Activated CD4-positive, alpha-beta T cell treated with anti-CD3 and anti-CD28 coated beads, Interleukin-2, Interleukin-6, amounts not matched to agents 100 ng/mL and 50 ng/mL, durations not matched to agents 16 hours and 8 hours (primary cell): ENCODE results near the gene TSC22D4.
"Not testable (repeated sequence)": the region's sequence is repeated elsewhere in the genome, so short reads cannot be mapped to it uniquely, and the experiment has no call there.

Source experiments
- DNase-seq: peaks from one replicate; pipeline ENCODE4 v3.0.0-alpha.2; 2020

Gene TSC22D4

GRCh38 chr7:100478958-100479660 is at the start of gene TSC22D4:
TSC22D4 (minus strand) TSS chr7:100479214; CDS start chr7:100478038, 1,176 bp downstream.
- peak; percentile 95 for DNase-seq

GRCh38 chr7:100528108-100528866 is 49.3 kb upstream of the TSC22D4 start:
- not testable (repeated sequence) for DNase-seq

- not testable (repeated sequence) for DNase-seq
These were observed 44.2 kb upstream of the TSC22D4 start for GRCh38 chr7:100523192-100523591.

GRCh38 chr7:100521909-100522593 is 43.0 kb upstream of the TSC22D4 start:
- DNase-seq, result not testable (repeated sequence)

- DNase-seq, result no peak
These were observed 42.1 kb upstream of the TSC22D4 start for GRCh38 chr7:100521076-100521475.

GRCh38 chr7:100520138-100520537 is 41.1 kb upstream of the TSC22D4 start:
- no peak for DNase-seq

- DNase-seq, result no peak
These were observed 40.6 kb upstream of the TSC22D4 start for GRCh38 chr7:100519580-100519979.

GRCh38 chr7:100517305-100517704 is 38.3 kb upstream of the TSC22D4 start:
- no peak for DNase-seq

- peak; percentile 40 for DNase-seq
These were observed 37.3 kb upstream of the TSC22D4 start for GRCh38 chr7:100516135-100516812.

GRCh38 chr7:100515072-100515532 is 36.1 kb upstream of the TSC22D4 start:
- DNase-seq, result no peak

- no peak for DNase-seq
These were observed 34.3 kb upstream of the TSC22D4 start for GRCh38 chr7:100513212-100513810.

GRCh38 chr7:100510437-100511239 is 31.6 kb upstream of the TSC22D4 start:
- no peak for DNase-seq

- DNase-seq, result no peak
These were observed 30.2 kb upstream of the TSC22D4 start for GRCh38 chr7:100509231-100509630.

GRCh38 chr7:100506356-100506923 is 27.4 kb upstream of the TSC22D4 start:
- no peak for DNase-seq

GRCh38 chr7:100504887-100505611 is 26.0 kb upstream of the TSC22D4 start:
- no peak for DNase-seq

- DNase-seq, result not testable (repeated sequence)
These were observed 25.0 kb upstream of the TSC22D4 start for GRCh38 chr7:100504031-100504430.

GRCh38 chr7:100500743-100501142 is 21.7 kb upstream of the TSC22D4 start:
- DNase-seq, result not testable (repeated sequence)

GRCh38 chr7:100496509-100496908 is 17.5 kb upstream of the TSC22D4 start:
- DNase-seq, result no peak

- DNase-seq, result peak; percentile 63
These were observed 14.7 kb upstream of the TSC22D4 start for GRCh38 chr7:100493476-100494264.
